Measurements from ENCODE around the gene CA5B.
"Not testable (repeated sequence)": the region's sequence is repeated elsewhere in the genome, so short reads cannot be mapped to it uniquely, and the experiment has no call there.

The CA5B gene

DNA sequence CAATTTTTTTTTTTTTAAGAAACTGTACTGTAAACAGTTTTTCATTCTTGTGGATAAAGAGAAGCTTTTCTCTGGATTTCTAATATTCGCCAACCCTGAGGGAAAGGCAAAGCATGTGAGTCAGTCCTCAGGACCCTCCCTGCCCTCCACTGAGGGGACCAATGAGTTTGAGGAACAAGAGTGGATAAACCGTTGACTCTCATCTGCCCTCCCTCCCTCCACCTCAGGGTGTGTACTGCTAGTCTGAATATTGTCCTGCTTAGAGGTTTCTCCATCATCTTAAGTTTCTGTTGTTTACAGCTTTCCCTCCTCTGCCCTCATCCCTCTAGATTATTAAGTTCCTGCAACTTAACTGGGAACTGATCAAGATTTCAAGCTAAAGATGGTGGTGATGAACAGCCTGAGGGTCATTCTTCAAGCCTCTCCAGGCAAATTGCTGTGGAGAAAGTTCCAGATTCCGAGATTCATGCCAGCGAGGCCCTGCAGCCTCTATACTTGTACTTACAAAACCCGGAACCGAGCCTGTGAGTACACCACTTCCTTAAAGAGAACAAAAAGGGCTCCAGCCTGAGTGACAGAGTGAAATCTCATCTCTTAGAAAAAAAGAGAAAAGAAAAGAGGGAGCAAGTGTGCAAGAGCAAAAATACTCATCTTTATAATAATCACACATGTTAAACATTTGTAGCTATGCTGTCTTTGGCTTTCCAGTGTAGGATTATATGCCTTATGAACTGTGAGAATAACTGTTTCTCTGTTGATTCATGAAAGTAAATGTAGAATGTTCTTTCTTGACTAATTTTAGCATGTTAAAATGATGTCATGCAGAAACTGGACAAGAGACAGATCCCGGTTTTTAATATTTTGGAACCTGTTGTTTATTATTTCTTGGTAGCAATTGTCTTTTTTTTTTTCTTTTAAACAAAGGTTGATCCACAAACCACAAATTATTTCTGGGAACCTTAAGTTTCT lies 11.9 kb downstream of the CA5B start:
- DNase-seq: no peak

DNA sequence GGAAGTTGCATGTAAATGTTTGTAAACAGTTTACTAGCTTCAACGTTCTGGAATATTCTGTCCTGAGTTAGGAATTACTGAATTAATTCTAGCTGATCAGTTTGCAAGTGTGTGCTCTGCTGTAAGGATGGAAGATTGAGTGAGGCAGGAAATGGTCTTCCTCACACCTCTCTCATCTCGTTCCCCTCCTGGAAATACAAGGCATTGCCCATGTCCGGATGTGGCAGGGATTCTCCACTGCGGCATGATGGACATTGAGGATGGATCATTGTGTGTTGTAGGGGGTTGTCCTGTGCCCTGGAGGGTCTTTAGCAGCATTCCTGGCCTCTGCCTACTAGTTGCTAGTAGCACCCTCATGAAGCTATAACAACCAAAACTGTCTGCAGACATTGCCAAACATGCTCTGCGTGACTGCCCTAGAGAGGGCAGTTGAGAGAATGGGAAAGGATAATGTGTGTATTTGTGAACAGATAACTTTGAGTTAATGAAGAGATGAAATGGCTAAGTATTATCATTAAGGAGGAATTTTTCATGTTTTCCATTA lies 12.6 kb downstream of the CA5B start:
- DNase-seq: no peak

DNA sequence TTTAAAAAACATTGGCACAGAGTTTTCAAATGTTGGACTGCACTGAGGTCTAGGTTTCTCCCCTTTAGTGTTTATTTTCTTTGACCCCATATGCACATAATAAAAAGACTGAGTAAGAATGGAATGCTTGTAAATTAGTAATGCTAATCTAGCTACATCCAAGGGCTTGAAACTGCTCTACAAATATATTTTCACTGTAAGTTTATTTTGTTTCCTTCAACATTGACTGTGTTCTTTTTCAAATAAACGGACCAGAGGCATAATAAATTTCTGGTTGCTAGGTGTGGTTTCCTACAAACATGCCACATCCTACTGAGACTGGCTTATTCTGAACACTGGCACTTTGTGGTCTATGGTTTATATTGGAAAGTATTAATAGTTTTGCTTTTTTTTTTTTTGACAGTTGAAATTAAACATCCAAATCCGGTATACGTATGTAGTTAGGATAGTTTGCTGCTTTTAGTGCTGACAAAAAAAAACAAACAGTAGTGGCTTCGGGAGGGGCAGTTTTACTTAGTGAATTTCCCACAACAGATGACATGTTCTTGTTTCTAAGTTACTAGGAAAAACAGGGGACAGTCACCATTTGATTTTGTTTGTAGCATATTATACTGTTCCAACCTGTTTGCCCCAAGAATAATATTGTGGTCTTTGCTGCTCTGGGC lies 13.2 kb downstream of the CA5B start:
- no peak for DNase-seq

DNA sequence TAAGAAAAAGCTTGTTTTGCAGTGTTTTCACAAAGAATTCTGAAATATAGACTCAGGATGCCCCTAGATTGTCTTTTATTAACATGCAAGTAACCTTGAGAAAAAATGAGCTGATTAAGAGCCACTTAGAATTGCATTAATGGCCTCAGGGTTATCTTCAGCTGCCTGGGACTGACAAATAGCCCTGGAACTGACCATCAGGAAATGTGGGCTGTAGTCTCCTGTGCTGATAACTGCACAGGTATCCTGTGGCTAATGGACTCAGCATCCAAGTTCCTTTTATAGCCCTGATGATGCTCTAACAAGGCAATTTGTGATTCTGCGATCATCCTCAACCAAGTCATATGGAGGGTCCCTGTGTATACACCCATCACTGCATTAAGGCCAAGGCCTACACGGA lies 17.0 kb downstream of the CA5B start:
- no peak for DNase-seq

DNA sequence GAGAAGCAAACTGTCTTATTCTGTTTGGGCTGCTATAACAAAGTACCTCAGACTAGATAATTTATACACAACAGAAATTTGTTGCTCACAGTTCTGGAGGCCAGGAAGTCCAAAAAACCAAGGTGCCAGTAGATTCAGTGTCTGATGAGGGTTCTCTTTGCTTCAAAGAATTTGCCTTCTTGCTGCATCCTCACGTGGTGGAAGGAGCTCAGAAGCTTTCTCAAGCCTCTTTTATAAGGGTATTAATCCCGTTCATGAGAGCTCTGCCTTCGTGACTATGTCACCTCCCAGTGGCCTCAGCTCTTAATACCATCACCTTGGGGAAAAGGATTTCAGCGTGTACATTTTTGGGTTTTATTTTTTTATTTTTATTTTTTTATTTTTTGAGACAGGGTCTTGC lies 20.1 kb downstream of the CA5B start:
- DNase-seq: no peak

DNA sequence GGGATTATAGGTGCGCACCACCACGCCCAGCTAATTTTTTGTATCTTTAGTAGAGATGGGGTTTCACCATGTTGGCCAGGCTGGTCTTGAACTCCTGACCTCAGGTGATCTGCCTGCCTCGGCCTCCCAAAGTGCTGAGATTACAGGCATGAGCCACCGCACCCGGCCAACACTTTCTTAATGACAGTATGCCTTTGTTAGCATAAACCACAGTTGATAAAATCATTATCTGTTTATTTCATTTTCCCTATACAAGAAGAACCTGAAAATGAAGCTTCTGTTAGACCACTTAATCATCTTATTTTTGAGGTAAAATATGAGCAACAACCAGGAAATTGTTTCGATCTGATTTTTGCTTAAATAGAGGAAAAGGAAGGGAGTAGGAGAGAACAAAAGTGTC lies 21.8 kb downstream of the CA5B start:
- DNase-seq: not testable (repeated sequence)

DNA sequence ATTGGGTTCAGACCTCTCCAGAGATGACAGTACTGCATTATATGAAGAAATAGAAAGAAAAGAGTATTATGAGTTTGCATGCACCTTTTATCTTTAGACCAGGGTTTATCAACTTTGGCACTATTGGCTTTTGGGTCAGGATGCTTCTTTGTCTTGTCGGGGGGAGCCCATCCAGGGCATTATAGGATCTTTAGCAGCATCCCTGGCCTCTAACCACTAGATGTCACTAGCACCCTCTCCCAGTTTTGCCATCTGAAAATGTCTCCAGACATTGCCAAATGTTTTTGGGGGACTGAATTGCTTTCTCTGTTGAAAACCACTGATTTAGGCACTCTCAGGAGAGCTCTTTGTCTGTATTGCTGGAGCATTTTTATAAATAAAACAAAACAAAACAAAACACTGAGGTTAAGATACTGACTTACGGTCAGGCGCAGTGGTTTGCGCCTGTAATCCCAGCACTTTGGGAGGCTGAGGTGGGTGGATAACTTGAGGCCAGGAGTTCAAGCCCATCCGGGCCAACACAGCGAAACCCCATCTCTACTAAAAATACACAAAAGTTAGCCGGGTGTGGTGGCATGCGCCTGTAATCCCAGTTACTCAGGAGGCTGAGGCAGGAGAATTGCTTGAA lies 23.6 kb downstream of the CA5B start:
- peak; percentile 3 for DNase-seq

DNA sequence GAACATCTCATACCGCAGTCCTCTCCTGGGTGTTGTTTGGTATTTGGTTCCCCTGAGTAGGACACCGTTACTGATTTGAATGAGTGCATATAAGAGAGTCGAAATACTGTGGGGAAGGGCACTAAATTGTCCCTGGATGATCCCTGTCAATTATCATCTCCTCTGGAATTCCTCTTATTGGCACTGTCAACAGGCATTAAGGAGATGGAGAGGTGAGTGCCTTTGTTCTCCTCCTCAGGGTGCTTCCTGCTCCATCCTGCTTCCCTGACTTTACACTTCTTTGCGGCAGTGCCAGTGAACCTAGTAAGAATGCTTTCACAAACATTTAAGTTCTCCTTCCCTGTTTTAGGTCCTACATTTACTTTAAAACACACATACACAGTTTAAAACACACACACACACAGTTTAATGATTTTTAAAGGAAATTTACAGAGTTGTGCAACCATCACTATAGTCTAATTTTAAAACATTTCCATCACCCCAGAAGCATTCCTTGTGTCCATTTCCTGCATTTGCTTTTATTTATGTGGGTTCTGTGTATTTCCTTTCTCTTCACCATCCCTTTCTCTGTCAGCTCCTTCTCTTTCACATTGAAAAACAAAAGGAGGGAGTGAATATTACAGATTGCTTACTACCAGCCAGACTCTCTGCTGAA lies 31.4 kb downstream of the CA5B start:
- DNase-seq: no peak

DNA sequence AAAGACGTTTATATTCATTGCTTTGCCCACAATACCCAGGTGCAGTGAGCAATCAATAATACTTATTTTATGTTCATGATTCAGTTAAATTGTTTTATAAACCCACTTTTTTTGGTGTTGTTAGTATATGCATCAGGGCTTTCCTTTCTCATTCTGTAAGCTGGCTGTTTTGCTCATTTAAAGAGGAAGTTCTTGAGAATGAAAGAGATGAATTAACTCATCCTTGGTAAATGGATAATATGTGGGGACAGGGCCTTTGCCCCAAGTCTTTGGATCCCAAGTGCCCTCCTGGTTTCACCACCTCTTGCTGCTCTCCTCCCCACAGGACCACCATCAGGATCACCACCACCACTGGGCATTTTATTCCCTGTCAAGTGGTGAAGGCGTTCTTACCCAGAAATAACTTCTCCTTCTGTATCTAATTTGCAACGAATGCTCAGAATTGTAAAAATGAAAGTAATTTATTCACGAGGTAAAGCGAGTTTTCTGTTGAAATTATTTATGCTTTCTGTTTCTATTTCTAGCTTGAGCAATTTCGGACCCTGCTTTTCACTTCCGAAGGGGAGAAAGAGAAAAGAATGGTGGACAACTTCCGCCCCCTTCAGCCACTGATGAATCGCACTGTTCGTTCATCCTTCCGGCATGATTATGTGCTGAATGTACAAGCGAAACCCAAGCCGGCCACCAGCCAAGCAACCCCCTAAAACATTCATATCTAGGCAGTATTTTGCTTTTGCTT lies 44.1 kb downstream of the CA5B start:
- DNase-seq: no peak

DNA sequence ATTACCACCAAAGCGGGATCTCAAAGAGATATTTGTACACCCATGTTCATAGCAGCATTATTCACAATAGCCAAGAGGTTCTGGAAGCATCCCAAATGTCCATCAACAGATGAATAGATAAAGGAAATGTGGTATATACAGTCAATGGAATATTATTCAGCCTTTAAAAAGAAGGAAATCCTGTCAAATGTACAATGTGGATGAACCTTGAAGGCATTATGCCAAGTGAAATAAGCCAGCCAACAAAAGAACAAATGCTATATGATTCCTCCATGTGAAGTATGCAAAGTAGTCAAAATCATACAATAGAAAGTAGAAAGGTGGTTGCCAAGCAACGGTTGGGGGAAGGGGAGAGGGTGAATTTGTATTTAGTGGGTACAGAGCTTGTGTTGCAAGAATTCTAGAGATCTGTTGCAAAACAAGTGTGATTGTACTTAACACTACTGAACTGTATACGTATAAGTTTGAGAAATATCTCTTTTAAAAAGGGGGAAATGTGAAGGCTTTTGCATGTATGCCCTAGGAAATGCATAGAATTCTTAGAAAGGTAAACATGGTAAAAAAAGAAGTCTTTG lies 47.2 kb downstream of the CA5B start:
- DNase-seq: no peak

DNA sequence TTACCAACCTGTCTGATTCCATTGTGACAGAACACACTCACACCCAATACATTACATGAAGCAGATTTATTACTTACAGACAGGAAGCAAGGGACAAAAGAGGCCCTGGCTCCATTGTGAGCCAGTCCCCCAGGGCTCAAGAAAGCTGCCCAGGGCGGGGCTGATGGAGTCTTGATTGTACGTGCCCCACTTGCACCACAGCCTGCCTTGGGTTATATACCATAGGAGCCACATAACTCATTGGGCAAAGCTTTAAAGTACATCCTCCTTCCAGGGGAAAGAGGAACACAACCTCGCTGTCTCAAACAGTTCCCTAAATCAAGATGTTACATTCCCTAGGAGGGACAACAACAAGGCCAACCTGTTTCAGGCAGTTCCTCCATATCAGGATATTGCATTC lies 48.8 kb downstream of the CA5B start:
- DNase-seq: no peak

DNA sequence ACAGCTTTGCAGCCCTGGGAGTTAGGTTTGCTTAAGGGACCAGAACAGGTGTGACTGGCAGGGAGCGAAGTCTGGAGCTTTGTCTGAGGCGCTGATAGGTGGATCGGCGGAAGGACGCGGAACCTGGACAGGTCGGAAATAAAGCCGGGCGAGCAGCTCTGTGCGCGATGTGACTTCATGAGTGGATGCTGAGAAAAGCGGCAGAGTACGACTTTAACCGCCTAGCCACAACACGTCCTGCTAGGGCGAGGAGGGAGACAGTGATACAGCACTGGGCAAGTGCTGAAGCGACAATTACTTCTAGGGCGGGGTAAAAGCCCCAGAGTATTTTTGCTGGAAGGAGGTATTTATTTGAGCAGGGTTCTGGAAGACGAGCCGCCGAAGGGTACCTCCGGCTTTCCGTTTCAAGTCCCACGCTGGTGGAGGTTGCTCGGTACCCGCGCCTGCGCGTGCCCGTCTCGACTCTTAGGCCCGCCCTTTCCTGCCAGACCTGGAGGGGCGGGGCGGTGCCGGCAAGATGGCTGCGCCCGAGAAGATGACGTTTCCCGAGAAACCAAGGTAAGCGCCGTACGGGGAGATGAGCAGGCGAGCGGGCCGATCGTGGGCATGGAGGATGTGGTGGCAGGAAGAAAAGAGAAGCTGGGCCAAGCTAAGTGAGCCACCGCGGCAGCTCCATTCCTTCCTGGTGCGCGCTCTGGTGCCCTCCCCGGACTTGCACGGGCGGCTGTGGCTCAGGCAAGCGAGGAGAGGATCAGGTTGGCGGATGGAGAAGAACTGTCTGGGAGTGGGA lies 52.1 kb downstream of the CA5B start, which contains the start of gene ZRSR2:
Gene ZRSR2 (plus strand): TSS at position 506 of the 790 bp plus-strand sequence. CDS start 12 bp downstream, at position 518.
- peak; percentile 92 for DNase-seq

DNA sequence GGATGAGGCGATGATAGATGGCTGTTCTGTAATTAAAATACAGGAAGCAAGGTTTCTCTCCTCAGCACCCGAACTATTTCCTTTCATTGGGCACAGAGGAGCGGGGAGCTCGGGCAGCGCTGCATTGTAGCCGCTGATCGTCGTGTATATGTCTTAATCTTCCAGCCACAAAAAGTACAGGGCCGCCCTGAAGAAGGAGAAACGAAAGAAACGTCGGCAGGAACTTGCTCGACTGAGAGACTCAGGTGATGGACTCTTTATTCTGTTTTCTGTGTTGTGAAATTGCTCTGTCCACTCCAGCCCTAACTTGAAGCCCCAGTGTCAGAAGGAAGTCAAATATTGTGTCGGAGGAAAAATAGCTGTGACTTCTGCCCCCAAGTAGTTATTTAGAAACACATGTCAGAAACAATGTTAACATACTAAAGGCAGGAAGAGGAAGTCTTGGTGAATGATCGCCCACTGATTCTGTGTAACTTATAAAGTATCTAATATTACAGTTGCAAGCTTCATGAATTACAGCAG lies 52.8 kb downstream of the CA5B start:
- no peak for DNase-seq

DNA sequence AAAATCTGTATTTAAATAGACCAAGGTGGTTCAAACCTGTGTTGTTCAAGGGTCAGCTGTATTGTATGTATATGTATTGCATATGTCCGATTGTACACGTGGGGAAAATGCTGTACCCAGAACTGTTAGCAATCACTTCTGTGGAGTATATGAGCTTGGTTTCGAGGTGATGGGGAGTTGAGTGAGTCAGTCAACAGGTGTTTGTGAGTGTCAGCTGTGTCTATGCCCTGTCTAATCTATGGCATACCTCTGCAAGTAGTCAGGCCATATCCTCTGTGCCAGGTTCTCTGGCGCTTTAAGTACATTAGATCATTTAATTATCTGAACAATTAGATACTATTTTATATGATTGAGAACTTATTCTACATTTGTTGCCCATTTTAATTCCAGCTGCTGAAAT lies 59.6 kb downstream of the CA5B start:
- no peak for DNase-seq

DNA sequence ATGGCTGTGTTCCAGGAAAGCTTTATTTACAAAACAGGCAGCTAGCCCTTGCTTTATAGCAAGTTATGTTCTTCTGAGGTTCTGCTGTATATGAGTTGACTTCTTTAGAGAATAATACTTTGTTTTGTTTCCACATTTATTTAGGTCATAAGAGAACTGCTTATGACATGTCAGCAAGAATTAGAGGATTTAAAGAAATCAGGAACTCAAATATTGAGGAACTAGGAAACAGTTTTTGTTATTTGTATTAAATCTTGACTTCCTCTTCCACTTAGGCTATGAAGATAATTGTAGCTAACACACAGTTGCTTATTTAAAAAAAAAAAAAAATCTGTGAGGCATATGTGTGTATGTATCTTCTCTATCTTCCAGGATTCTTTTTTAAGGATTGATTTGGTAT lies 66.5 kb downstream of the CA5B start:
- no peak for DNase-seq

DNA sequence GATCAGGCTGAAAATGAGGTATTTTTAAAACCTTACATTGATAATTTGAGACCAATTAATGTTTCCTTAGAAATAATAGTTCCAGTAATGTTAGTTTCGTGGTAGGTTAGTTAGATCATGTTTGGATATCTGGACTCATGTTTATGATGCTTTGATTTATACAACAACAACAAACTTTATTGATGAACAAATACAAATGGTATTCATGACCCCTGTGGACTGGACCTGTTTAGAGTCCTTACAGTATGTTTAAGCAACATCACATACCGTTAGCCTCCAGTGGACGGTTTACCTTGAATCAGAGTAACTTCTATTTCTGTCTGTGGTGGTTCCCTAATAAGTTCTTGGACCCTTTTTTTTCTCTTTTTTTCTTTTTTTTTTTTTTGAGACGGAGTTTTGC lies 70.2 kb downstream of the CA5B start:
- DNase-seq: no peak

DNA sequence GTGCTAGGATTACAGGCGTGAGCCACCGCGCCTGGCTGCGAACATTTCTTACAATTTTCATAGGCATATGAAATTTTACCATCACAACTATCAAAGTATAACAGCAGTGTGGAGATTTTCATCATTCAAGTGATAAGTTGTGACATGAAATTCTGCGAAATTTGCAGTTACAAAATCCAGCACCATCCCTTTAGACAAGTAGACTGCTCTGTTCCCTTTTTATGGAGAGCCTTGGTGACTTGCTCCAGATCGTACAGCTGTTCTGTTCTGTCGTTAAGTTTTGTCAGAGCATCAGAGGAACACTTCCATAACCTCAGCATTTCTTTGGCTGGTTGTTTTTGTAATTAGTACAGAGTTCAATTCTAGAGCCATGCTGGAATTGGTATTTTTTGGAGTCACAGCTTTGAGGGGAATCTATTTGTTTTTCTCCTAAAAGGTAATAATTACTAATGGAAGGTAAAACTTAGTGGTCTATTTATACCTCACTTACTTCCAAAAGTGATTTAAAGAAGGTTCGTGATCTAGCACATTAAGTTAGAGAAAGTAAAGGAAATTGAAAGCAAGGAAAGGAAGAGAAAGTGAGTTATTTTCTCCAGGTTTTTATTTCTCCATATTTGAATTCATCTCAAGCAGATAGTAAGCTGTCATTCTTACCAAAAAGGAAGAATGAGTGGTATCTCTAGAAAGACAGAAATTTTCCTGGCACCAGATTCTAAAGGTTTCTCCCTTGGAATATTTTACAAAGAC lies 74.3 kb downstream of the CA5B start:
- DNase-seq: no peak

DNA sequence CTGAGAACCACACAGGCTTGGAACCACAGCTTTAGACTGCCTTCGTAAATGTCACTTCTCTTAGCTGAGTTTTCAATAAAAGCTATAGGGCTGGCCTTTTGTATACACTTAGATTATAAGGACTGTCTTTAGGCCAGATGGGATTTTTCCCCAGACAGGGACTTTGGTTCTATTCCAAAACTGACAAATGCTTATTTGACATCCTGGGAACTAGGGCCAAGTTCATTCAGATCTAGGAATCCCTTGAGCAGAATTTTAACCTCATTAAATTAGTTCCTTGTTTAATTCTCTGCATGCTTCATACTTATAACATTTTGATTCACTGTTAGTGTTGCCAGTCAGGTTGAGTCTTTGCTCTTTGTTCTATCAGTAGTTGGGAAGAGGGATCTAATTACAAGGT lies 75.3 kb downstream of the CA5B start:
- DNase-seq: no peak

DNA sequence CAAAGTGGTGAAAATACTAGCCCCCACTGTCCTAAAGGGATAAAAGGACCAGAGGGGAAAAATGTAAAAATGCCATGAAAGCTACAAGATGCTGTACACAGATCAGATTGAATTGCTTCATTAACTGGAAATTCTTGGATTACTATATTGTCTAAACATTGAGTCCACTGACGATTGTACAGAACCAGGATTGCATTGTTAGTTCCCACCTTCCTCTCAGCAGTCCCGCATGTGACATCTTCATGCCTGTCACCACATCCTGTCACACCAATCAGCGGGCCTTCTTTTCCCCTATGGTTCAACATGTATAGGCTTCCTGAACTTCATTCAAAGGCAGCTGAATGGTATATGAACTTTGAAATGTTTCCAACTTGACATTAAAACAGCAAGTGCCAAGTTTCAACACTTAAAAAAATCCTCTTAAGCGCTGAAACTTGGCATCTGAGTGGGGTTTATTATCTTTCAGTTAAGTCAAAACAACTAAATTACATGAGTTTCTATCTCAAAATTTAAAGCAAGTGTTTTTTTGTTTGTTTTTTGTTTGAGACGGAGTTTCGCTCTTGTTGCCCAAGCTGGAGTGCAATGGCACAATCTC lies 76.8 kb downstream of the CA5B start:
- no peak for DNase-seq

Measured in NCI-H1092 treated with DMSO at 0.1 percent for 48 hours (cell line).